Parathyroid adenoma (tissue), 2 donors: ENCODE results near the gene ZBTB20.
"Not testable (repeated sequence)": the region's sequence is repeated elsewhere in the genome, so short reads cannot be mapped to it uniquely, and the experiment has no call there.

Experiments
- H2AFZ ChIP-seq: fragments of 300-600 bp; sonication (generic); one replicate; pipeline ENCODE4 v1.7.0; 2017; ENCODE audit warnings: antibody characterized with exemption, mild to moderate bottlenecking
- H3K27ac ChIP-seq: fragments of 300-600 bp; sonication (generic); one replicate; pipeline ENCODE4 v1.7.0; 2017
- H3K27me3 ChIP-seq: fragments of 300-600 bp; sonication (generic); one replicate; pipeline ENCODE4 v1.7.0; 2017; ENCODE audit warnings: low read length; ENCODE audit not compliant: control insufficient read depth, insufficient read depth
- H3K36me3 ChIP-seq: fragments of 300-600 bp; sonication (generic); one replicate; pipeline ENCODE4 v1.7.0; 2017; ENCODE audit warnings: low read length; ENCODE audit not compliant: control insufficient read depth, insufficient read depth
- H3K4me1 ChIP-seq: fragments of 300-600 bp; sonication (generic); one replicate; pipeline ENCODE4 v1.7.0; 2017; ENCODE audit warnings: control low read depth
- H3K4me2 ChIP-seq: fragments of 300-600 bp; sonication (generic); one replicate; pipeline ENCODE4 v1.7.0; 2017; ENCODE audit warnings: low read length
- H3K4me3 ChIP-seq: fragments of 300-600 bp; sonication (generic); one replicate; pipeline ENCODE4 v1.7.0; 2017; ENCODE audit warnings: low read depth, low read length
- H3K79me2 ChIP-seq: fragments of 300-600 bp; sonication (generic); one replicate; pipeline ENCODE4 v1.7.0; 2017; ENCODE audit warnings: control low read depth
- H3K9ac ChIP-seq: fragments of 300-600 bp; sonication (generic); one replicate; pipeline ENCODE4 v1.7.0; 2017; ENCODE audit warnings: mild to moderate bottlenecking
- H3K9me3 ChIP-seq: fragments of 300-600 bp; sonication (generic); one replicate; pipeline ENCODE4 v1.7.0; 2017; ENCODE audit warnings: low read length; ENCODE audit not compliant: control insufficient read depth
- CTCF ChIP-seq: fragments of 300-600 bp; sonication (generic); IDR thresholded peaks from one replicate; pipeline ENCODE4 v1.7.0; 2017; ENCODE audit warnings: antibody characterized with exemption, mild to moderate bottlenecking
- donor health status: primary hyperparathyroidism.

ZBTB20 gene

GRCh38 chr3:115111632-115112031, 35.5 kb downstream of the ZBTB20 start:
- H3K79me2 ChIP-seq: peaks cover 12% of the 10 kb centered on the region
- TF ChIP-seq CTCF: no peak
- no peak overlapping the region for H2AFZ ChIP-seq
- no peak overlapping the region for H3K27ac ChIP-seq
- H3K9me3 ChIP-seq: no peaks in the 10 kb centered on the region
- no peak overlapping the region for H3K4me3 ChIP-seq
- H3K36me3 ChIP-seq: no peaks in the 10 kb centered on the region
- no peaks in the 10 kb centered on the region for H3K4me1 ChIP-seq
- H3K9ac ChIP-seq: no peak overlapping the region
- no peak overlapping the region for H3K4me2 ChIP-seq
- no peaks in the 10 kb centered on the region for H3K27me3 ChIP-seq

DNA sequence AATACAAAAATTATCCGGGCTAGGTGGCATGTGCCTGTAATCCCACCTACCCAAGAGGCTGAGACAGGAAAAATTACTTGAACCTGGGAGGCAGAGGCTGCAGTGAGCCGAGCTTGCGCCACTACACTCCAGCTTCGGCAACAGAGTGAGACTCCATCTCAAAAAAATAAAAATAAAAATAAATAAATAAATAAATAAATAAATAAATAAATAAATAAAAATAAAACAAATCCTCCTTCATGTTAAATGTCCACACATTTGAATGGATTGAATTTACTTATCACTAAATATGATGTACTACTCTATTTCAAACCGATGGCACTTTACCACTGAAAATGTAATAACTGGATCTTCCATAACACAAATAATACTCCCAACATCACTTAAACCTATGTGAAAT, 36.3 kb downstream of the ZBTB20 start:
- Histone ChIP-seq H3K4me1 (no peaks in the 10 kb centered on the region), H2AFZ (no peak overlapping the region), H3K4me2 (no peak overlapping the region)

DNA sequence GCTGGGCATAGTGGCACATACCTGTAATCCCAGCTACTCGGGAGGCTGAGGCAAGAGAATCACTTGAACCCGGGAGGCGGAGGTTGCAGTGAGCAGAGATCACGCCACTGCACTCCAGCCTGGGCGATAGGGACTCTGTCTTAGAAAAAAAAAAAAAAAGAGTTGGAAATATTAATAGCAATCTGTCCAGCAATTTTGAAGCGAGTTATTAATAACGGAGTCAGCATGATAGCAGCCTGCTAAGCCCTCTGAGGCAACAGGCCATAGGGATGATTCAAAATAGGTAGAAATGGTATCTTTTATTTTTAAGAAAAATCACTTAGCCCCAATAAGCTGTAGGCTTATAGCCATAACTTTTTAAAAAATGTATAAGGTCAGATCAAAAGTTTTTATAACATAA, 37.0 kb downstream of the ZBTB20 start:
- H3K36me3 ChIP-seq, H3K4me2 ChIP-seq, H3K9me3 ChIP-seq, H3K27ac ChIP-seq, H3K4me3 ChIP-seq, H3K27me3 ChIP-seq, H2AFZ ChIP-seq, H3K9ac ChIP-seq, H3K4me1 ChIP-seq: not testable (repeated sequence)
- peaks cover 16% of the 10 kb centered on the region for H3K79me2 ChIP-seq

More for the DNA sequence above, 36.3 kb downstream of the ZBTB20 start:
- Histone ChIP-seq H3K4me3 (no peak overlapping the region), H3K36me3 (no peaks in the 10 kb centered on the region), H3K27me3 (no peaks in the 10 kb centered on the region), H3K27ac (no peak overlapping the region), H3K79me2 (peaks cover 16% of the 10 kb centered on the region), H3K9ac (no peak overlapping the region), H3K9me3 (no peaks in the 10 kb centered on the region)
- TF ChIP-seq CTCF: no peak

GRCh38 chr3:115108614-115109013, 38.5 kb downstream of the ZBTB20 start:
- Histone ChIP-seq H3K79me2 (peaks cover 22% of the 10 kb centered on the region), H3K9ac (no peak overlapping the region), H3K36me3 (no peaks in the 10 kb centered on the region), H2AFZ (no peak overlapping the region), H3K4me1 (no peaks in the 10 kb centered on the region), H3K4me2 (no peak overlapping the region), H3K27me3 (no peaks in the 10 kb centered on the region), H3K4me3 (no peak overlapping the region), H3K27ac (no peak overlapping the region), H3K9me3 (no peaks in the 10 kb centered on the region)
- TF ChIP-seq CTCF: no peak

DNA sequence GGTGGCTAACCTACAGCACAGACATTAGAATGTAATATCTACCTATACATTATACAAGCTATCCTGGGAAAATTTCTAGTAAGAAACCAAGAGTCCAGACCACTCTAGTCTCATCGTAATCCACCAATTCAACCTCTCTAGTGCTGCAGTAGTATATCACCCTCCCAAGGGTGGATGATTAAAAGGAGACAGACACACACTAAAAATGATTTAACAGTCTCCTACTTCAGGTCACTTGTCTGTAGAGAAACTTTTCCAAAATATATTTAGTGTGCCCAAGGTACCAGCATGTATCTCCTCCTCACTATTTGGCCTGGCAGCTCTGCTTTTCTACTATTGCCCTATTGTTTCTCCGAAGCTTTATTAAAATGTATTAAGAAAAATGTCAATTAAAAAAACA, 45.0 kb downstream of the ZBTB20 start:
- H3K27ac ChIP-seq: no peak overlapping the region
- peaks cover 2% of the 10 kb centered on the region for H3K4me1 ChIP-seq

More for the DNA sequence above, 45.0 kb downstream of the ZBTB20 start:
- no peak for TF ChIP-seq CTCF
- Histone ChIP-seq H3K9me3 (no peaks in the 10 kb centered on the region), H3K4me3 (no peak overlapping the region), H3K4me2 (no peak overlapping the region), H2AFZ (no peak overlapping the region), H3K9ac (no peak overlapping the region), H3K27me3 (no peaks in the 10 kb centered on the region), H3K79me2 (peaks cover 11% of the 10 kb centered on the region), H3K36me3 (no peaks in the 10 kb centered on the region)
